GM19043 (cell line): Measurements from ENCODE around the gene CTDSPL.

Source experiments
- ATAC-seq: cut with Tn5 transposase; IDR thresholded peaks from one replicate; pipeline ENCODE4 v1.9.1; 2021; ENCODE audit warnings: low read depth; ENCODE audit not compliant: unreplicated experiment

Gene CTDSPL

GRCh38 chr3:37910671-37911400 is 49.2 kb downstream of the CTDSPL start:
- no peak for ATAC-seq

DNA sequence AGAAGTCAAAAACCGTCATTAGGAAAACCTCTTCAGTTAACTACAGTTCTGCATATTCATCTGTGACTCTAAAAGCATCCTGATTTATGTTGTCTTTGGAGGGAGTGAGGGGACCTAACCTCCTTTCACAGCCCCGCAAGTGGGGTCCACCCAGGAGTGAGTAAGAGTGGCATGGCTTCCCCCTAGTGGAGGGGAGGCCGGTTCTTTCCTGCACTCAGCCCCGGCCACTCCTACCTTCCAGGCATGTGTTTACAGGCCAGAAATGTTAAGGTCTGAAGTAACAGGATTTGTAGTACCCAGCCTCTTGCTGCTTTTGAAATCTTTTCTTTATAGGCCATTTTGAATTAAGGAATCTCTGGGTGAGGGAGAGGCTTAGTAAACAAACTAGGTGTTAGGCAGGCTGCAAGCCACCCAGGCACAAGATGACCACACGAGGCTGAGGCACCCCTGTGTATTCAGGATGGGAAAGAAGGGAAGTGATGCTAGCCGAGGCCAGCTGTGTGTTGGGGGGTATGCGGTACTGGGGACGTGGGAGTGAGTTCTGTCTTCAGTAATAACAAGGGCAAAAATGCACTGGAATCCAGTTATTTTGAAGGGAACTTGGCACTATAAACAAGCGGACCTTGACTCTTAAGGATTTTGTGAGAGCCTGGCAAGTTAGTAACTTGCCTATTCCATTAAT is 50.5 kb downstream of the CTDSPL start:
- no peak for ATAC-seq

- ATAC-seq: no peak
Measured at GRCh38 chr3:37913522-37913921, 51.8 kb downstream of the CTDSPL start.

DNA sequence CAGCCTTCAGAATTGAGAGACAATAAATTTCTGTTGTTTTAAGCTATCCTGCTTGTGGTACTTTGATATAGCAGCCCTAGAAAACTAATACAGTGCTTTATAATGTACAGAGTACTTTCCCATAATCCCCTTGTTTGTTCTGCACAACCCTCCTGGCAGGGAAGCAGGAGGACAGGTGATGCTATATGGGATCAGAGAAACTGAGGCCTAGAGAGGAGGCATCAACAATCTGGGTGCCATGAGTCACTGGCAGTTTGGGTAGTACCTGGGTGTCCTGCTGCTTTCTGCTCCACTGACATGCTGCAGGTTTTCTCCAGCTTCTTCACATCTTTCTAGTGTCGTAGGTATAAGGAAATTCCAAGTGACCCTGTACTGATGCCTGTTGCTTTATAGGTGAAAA is 55.0 kb downstream of the CTDSPL start:
- ATAC-seq: no peak

GRCh38 chr3:37918627-37919026 is 56.9 kb downstream of the CTDSPL start:
- no peak for ATAC-seq

GRCh38 chr3:37920156-37920699 is 58.5 kb downstream of the CTDSPL start:
- no peak for ATAC-seq

DNA sequence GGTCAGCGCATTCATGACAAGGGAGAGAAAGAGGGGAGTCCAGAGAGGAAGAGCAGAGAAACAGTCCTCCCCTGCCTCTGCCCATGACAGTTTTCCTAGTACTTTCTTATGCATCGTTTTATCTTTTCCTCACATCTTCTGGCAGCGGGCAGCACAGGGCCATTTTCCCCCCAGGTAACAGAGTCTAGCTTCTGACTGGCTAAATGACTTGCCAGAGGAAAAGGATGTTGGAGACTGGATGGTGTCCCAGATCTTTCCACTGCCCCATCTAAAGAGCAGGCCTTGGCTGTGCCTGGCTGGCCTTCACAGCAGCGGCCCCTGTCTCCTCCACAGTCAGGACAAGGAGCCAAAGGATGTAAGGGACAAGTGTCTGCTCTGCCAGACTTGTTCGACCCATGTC is 59.3 kb downstream of the CTDSPL start:
- ATAC-seq: no peak

DNA sequence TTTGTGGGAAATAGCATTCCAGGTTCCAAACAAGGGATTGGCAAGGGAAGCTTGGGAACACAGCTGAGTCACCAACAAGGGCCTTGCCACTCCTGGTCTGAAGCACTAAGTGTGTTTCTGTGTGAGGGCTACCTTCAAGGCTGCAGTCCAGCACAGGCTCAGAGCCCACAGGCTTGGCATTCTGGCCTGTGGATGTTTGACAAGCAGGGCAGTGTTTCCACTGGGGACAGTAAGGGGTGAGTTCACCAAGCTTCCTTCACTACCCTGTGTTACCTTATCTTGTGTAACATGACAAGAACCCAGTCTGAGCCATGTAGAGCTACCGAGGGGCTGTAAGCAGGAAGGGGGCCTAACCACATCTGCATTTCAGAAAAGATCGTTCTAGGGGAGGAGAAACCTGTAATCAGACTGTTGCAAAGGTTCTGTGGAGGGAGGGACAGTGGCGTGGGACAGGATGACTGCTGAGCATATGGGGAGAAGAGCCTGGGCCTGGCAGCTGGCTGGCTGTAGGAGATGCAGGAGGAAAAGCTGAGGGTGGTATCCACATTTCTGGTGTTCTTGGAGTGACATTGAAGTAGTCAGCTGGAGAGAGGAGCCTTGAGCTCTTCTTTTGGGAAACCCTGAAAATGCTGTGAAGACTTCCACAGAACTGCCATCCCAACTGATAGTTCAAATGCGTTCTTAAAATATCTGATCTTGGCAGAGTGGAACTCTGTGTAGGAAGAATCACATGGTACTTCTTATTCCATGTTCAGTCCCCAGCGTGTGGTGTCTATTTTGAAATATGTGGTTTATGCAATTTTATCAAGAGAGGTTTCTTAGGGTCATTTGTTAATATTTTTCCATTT is 61.3 kb downstream of the CTDSPL start:
- no peak for ATAC-seq

DNA sequence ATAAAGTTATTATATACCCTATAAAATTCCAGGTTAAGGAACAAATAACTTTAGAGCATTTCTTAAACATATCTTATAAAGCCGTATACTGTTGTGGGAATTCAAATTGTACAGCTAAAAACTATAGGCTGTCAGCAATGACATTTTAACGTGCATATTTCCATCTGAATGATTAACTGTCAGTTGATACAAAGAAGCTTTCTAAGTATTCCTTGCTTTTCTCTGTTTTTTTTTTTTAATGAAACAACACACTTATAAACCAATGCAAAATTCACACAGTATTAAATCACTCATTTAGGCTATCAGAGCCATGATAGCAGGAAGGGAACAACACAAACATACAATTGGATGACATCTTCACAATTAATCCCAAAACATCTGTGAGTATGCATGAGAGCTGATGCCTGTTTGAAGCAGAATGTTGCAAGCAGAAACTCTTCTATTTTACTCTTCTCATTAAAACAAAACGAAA is 61.9 kb downstream of the CTDSPL start:
- ATAC-seq: no peak

DNA sequence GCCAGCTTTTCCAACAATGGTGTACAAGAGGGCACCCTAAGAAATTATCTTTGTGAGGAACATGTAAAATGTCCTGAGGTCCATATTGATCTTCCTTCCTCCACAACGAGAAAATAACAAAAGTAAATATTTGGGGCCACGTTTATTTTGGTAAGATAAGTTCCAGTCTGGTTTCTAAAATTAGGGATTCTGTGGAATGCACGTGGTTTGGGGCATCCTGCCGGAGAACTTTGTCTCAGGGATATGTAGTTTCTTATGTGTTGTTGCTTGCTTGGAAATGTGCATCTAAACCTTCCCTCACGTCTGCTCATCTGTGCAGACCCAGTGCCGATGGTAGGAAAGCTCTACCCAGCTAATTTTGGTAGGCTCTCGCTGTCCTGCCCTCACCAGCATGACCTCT is 62.8 kb downstream of the CTDSPL start:
- ATAC-seq: no peak

- no peak for ATAC-seq
Measured at GRCh38 chr3:37925157-37925556, 63.5 kb downstream of the CTDSPL start.

- no peak for ATAC-seq
Measured at GRCh38 chr3:37926611-37927010, 64.9 kb downstream of the CTDSPL start.

GRCh38 chr3:37930495-37930894 is 68.8 kb downstream of the CTDSPL start:
- ATAC-seq: no peak

- ATAC-seq: no peak
Measured at GRCh38 chr3:37932505-37932904, 70.8 kb downstream of the CTDSPL start.

DNA sequence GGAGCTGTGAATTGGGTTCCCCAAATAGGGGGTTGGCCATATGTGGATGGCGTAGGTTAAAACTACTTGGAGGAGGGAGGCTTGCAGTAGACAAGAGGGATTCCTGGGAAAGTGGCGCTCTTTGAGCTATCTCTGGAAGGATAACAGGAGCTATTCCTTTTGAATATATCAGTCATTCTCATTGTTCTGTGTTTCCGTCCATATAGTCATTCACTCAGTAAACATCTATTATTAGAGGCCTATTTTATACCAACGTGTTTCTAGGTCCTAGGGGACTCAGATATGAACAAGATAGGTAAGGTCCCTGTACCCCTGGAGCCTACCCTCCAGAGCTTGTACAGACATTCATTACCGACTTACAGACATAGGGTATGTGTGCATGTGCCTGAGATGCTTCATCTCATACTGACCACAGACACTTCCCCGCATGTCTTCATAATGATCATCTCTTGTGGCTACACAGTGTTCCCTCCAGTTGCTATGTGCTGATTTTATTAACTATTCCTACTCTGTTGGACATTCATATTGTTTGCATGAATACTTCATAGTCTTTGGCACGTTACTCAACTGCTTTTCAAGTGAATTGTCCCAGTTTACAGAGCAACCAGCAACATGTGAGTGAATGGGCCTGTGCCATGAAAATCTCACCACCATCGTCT is 73.1 kb downstream of the CTDSPL start:
- ATAC-seq: no peak

GRCh38 chr3:37935290-37935668 is 73.6 kb downstream of the CTDSPL start:
- no peak for ATAC-seq

DNA sequence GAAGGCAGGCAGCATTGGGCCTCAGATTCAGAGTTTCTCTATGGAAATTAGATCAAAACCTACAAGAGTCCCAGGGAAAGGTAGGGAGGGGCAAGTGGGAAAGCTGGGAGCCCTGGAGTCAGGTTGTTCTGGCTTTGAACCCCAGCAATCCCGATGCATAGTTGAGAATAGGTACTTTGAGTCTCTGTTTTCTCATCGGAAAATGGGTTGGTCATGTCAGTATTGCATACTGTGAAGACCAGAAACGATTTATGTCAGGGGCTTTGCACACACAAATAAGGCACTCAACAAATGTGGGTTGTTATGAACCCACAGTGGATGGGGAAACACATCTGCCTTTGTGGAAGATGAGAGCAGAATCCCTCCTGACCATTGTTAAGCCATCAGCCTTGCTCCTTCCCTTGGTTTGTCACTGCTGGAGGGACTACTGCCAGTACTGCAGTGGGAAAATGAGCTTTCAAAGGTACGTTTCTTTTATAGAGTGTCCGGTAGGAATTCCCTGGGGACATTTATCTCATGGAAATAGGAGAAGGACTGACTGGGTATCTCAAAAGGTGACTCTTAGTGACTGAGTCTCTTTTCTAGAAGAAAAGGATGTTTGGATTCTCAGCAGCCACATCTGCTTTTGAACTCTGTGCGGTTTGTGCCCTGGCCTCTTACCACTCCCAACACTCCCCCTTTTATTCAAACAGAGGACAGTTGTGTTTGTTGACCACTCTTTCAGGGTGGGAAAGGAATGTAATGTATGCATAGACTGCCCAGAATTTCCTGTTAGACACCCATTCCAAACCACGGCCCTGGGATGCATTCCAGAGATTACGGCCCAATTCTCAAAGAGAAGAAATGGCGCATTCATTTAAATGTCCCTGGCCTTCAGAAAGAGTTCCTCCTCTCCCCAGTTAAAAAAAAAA is 74.3 kb downstream of the CTDSPL start:
- no peak for ATAC-seq

DNA sequence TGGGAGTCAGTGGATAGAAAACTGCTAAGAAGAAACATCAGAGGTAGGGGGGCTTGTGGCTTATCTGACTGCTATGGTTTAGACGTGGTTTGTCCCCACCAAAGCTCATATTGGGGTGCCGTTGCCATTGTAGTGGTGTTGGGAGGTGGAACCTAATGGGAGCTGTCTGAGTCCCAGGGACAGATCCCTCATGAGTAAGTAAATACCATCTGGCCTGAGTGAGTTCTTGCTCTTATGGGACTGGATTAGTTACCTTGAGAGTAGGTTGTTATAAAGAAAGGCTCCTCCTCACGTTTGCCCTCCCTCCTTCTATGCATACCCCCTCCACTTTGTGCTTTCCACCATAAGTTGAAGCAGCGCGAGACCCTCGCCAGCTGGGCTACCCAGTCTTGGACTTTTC is 75.5 kb downstream of the CTDSPL start:
- ATAC-seq: no peak

GRCh38 chr3:37938011-37938410 is 76.3 kb downstream of the CTDSPL start:
- no peak for ATAC-seq
